Measurements from ENCODE around the gene ARL4A. TPM values are rescaled to one million over a fixed set of nuclear protein-coding genes. Genes with fewer than 3 reads are reported as not detected.

ARL4A gene
- total RNA-seq, 1 experiment from 2014 or later = 39.4 TPM

DNA sequence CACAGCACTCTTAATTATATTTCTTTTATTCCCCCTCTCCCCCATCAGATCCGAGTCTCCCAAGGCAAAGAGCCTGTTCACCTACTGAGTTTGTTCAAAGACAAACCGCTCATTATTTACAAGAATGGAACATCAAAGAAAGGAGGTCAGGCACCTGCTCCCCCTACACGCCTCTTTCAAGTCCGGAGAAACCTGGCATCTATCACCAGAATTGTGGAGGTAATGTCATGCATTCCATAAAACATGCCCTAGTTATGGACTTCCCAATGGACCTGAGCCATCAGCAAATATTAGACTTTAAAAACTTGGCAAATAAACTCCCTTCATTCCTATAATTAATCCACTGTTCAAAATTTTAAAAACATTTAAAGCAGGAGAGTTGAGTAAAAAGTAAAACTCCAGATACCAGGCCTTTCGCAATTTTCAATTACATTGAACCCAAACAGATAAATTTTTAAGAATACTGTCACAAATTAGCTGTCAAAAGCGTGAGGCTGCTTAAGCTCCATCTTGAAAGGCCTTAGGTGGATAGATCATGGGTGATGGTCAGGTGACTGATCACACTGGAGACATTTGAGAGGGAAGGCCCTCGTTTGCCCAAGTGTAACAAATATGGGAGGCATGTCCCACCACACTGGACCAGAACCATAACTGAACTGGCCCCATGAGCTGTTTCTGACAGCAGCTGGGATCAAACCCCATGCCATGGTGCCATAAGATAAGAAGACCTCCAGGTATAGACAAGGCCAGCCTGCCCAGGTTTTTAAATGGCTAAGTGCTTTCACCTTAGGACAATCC is 46.9 kb upstream of the ARL4A start:
- no peak overlapping the region for H3K27ac ChIP-seq (ENCODE audit: insufficient read length, low read depth, low read length)
- H3K9ac ChIP-seq (ENCODE audit: extremely low read depth, insufficient read length, low read length) = no peak overlapping the region
- no peaks in the 10 kb centered on the region; the same call in 1 of the 2 replicates for H3K27me3 ChIP-seq (ENCODE audit: insufficient read depth, low read length)
- no peak overlapping the region for H3K14ac ChIP-seq (ENCODE audit: insufficient read depth, low read length)
- H2BK15ac ChIP-seq (ENCODE audit: low read depth, low read length) = no peak overlapping the region
- no peak overlapping the region for H2AK5ac ChIP-seq (ENCODE audit: insufficient read length, low read length)
- H3K9me3 ChIP-seq (ENCODE audit: control insufficient read depth, low read depth, low read length) = no peaks in the 10 kb centered on the region
- H3K36me3 Mint-ChIP-seq (ENCODE audit: insufficient read depth in 1 of 3, low read depth in 3 of 3) = no peaks in the 10 kb centered on the region
- no peaks in the 10 kb centered on the region for H3K79me2 ChIP-seq (ENCODE audit: insufficient read depth, low read length)
- H3K56ac ChIP-seq (ENCODE audit: insufficient read length, low read depth, low read length) = no peak overlapping the region
- no peaks in the 10 kb centered on the region for H3K23me2 ChIP-seq (ENCODE audit: insufficient read length, low read depth, low read length, poor library complexity, severe bottlenecking)
- no peak overlapping the region for H3K4me3 Mint-ChIP-seq
- H4K20me1 ChIP-seq (ENCODE audit: control insufficient read depth, insufficient read depth, insufficient read length) = no peaks in the 10 kb centered on the region
- H3K79me1 ChIP-seq (ENCODE audit: insufficient read depth, low read depth, low read length, poor library complexity, severe bottlenecking) = no peaks in the 10 kb centered on the region
- H3K27ac Mint-ChIP-seq = no peak overlapping the region
- H2BK5ac ChIP-seq (ENCODE audit: insufficient read length, low read length) = no peak overlapping the region
- no peak overlapping the region for H3K23ac ChIP-seq (ENCODE audit: insufficient read length, low read depth, low read length)
- H2BK120ac ChIP-seq (ENCODE audit: low read depth, low read length, poor library complexity, severe bottlenecking) = no peak overlapping the region
- H3T11ph ChIP-seq (ENCODE audit: low read length) = no peak overlapping the region
- no peaks in the 10 kb centered on the region for H3K4me1 ChIP-seq (ENCODE audit: insufficient read depth, low read length)
- H3K18ac ChIP-seq (ENCODE audit: insufficient read length, low read depth, low read length) = no peak overlapping the region
- H3K4me1 Mint-ChIP-seq = no peaks in the 10 kb centered on the region
- H2BK20ac ChIP-seq (ENCODE audit: low read depth, low read length, poor library complexity, severe bottlenecking) = no peak overlapping the region
- H2BK12ac ChIP-seq (ENCODE audit: insufficient read length, low read depth, low read length) = no peak overlapping the region
- TF ChIP-seq, protein P1, sequence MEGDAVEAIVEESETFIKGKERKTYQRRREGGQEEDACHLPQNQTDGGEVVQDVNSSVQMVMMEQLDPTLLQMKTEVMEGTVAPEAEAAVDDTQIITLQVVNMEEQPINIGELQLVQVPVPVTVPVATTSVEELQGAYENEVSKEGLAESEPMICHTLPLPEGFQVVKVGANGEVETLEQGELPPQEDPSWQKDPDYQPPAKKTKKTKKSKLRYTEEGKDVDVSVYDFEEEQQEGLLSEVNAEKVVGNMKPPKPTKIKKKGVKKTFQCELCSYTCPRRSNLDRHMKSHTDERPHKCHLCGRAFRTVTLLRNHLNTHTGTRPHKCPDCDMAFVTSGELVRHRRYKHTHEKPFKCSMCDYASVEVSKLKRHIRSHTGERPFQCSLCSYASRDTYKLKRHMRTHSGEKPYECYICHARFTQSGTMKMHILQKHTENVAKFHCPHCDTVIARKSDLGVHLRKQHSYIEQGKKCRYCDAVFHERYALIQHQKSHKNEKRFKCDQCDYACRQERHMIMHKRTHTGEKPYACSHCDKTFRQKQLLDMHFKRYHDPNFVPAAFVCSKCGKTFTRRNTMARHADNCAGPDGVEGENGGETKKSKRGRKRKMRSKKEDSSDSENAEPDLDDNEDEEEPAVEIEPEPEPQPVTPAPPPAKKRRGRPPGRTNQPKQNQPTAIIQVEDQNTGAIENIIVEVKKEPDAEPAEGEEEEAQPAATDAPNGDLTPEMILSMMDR (conservative IDR thresholded peaks at IDR 0.05) = no peak
- H4K8ac ChIP-seq (replicated peaks; ENCODE audit: insufficient read length, low read depth, low read length) = no peak overlapping the region
- DNase-seq = no peak
- H3K9me3 Mint-ChIP-seq = no peaks in the 10 kb centered on the region
- H4K5ac ChIP-seq (ENCODE audit: insufficient read length, low read depth, low read length) = no peak overlapping the region
- no peak overlapping the region for H4K91ac ChIP-seq (ENCODE audit: insufficient read length, low read depth, low read length)
- no peak overlapping the region for H3K4ac ChIP-seq (ENCODE audit: low read depth, low read length)
- H2AFZ ChIP-seq (ENCODE audit: low read length) = no peak overlapping the region
- H3K27me3 Mint-ChIP-seq (ENCODE audit: low read depth) = no peaks in the 10 kb centered on the region
- WGBS (ENCODE audit: extremely low coverage, insufficient read length, low lambda C conversion rate) = no CpG with 5 or more reads among the region's 7 CpGs
- no peak overlapping the region for H3K4me2 ChIP-seq (ENCODE audit: insufficient read depth, insufficient read length, low read length)

All from H9 (cell line).